C1 segment of cervical spinal cord (tissue), 14 donors: Measurements from ENCODE around the gene MMP24.
A peak's percentile ranks its signal among the peaks of the same experiment; 100 is the strongest.
"Not testable (repeated sequence)": the region's sequence is repeated elsewhere in the genome, so short reads cannot be mapped to it uniquely, and the experiment has no call there.

Experiments used
- DNase-seq, 14 donors: peaks; one replicate each; lab custom pipeline; 2025; lab: John Stamatoyannopoulos, UW

The MMP24 gene

GRCh38 chr20:35216541-35216940, 9.9 kb upstream of the MMP24 start:
- DNase-seq: no peak

GRCh38 chr20:35223941-35224340, 2.5 kb upstream of the MMP24 start:
- DNase-seq: no peak

- DNase-seq: no peak
These were observed 2.0 kb upstream of the MMP24 start for GRCh38 chr20:35224536-35224935.

GRCh38 chr20:35225319-35226125, 968 bp upstream of the MMP24 start:
- DNase-seq: no peak

- DNase-seq: peak in 4 of 14 donors; percentile 3 to 83 (median 18)
These were observed 593 bp downstream of the MMP24 start for GRCh38 chr20:35226884-35227681.

GRCh38 chr20:35232575-35232974, 6.1 kb downstream of the MMP24 start:
- DNase-seq: peak in 1 of 14 donors; percentile 74

- peak in 1 of 14 donors; percentile 77 for DNase-seq
These were observed 9.4 kb downstream of the MMP24 start for GRCh38 chr20:35235881-35236280.

- no peak for DNase-seq
These were observed 11.0 kb downstream of the MMP24 start for GRCh38 chr20:35237486-35237885.

GRCh38 chr20:35238170-35238569, 11.7 kb downstream of the MMP24 start:
- no peak for DNase-seq

- DNase-seq: no peak
These were observed 12.2 kb downstream of the MMP24 start for GRCh38 chr20:35238735-35239134.

- DNase-seq: peak in 1 of 14 donors; percentile 74
These were observed 13.8 kb downstream of the MMP24 start for GRCh38 chr20:35240083-35240810.

- no peak for DNase-seq
These were observed 14.4 kb downstream of the MMP24 start for GRCh38 chr20:35240811-35241293.

GRCh38 chr20:35243317-35243716, 16.8 kb downstream of the MMP24 start:
- no peak for DNase-seq

- no peak for DNase-seq
These were observed 17.5 kb downstream of the MMP24 start for GRCh38 chr20:35243986-35244385.

- no peak for DNase-seq
These were observed 20.2 kb downstream of the MMP24 start for GRCh38 chr20:35246723-35247122.

GRCh38 chr20:35248641-35249475, 22.4 kb downstream of the MMP24 start:
- peak in 3 of 14 donors; percentile 31 to 98 (median 63) for DNase-seq

- no peak for DNase-seq
These were observed 25.1 kb downstream of the MMP24 start for GRCh38 chr20:35251613-35251940.

- DNase-seq: no peak
These were observed 25.6 kb downstream of the MMP24 start for GRCh38 chr20:35252037-35252461.

- not testable (repeated sequence) for DNase-seq
These were observed 26.1 kb downstream of the MMP24 start for GRCh38 chr20:35252598-35252997.

- DNase-seq: no peak
These were observed 26.5 kb downstream of the MMP24 start for GRCh38 chr20:35253010-35253409.

- DNase-seq: no peak
These were observed 28.0 kb downstream of the MMP24 start for GRCh38 chr20:35254448-35254999.
